ENCODE data around the gene KIF23. TPM values are rescaled to one million over a fixed set of nuclear protein-coding genes. Genes with fewer than 3 reads are reported as not detected.

The KIF23 gene
- total RNA-seq, 1 experiment from 2014 or later, result 83.7 TPM

DNA sequence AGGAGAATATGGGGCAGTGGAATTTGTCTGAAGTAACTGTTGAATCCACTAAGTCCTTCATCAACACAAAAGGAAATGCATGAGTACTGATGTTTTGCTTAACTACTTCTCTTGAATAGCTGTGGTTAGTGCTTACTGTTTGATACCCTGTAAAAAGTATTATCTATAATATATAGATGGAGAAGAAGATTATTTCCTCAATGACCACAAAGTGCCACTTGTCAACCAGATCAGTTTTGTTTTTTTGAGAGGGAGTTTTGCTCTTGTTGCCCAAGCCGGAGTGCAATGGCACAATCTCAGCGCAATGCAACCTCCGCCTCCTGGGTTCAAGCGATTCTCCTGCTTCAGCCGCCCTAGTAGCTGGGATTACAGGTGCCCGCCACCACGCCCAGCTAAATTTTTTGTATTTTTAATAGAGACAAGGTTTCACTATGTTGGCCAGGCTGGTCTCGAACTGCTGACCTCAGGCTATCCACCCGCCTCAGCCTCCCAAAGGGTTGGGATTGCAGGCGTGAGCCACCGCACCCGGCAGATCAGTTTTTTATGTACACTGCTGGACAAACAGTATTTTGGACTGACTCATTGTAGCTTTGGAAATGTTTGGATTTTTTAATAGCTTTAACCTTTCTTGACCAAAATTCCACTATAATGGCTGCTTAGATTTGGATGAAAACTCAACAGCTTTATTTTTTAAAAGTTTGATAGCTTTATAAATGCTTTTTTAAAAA lies 37.0 kb downstream of the KIF23 start:
- H3K9me3 ChIP-seq (ENCODE audit: control insufficient read depth in 1 of 2, insufficient read depth in 1 of 2, low read depth in 1 of 2, low read length in 2 of 2), result no peaks in the 10 kb centered on the region
- no peak overlapping the region for H2AFZ ChIP-seq (ENCODE audit: low read depth, low read length, poor library complexity, severe bottlenecking)
- H3K4me3 ChIP-seq (replicated peaks in 1 of 2; ENCODE audit: low read depth in 1 of 2, low read length in 2 of 2), result no peak overlapping the region
- H4K20me1 ChIP-seq (ENCODE audit: insufficient read depth), result peaks cover 30% of the 10 kb centered on the region; the same call in 1 of the 2 replicates
- intact Hi-C loops (cut with micrococcal nuclease), result no loop called here
- H3K9ac ChIP-seq (ENCODE audit: low read length), result no peak overlapping the region
- H3K4me2 ChIP-seq (ENCODE audit: low read length), result no peak overlapping the region
- H3K9me2 ChIP-seq (ENCODE audit: insufficient read depth), result no peaks in the 10 kb centered on the region
- no TSS peak for BruUV-seq (replicated peaks)
- ATAC-seq, result no peak
- POLR2A ChIA-PET, result interaction anchor here (0.8 to 3.9 kb wide), 3 partner anchors 11 to 32 kb away, joined by 4 to 43 read pairs (median 4); no protein-coding TSS in a partner anchor
- peaks cover 48 to 57% of the 10 kb centered on the region in 2 experiments for H3K36me3 ChIP-seq (ENCODE audit: control insufficient read depth in 1 of 2, insufficient read depth in 2 of 2, low read length in 2 of 2)
- peaks cover 9 to 20% of the 10 kb centered on the region in 2 experiments; a peak in 3 of 4 replicates for H3K4me1 ChIP-seq (ENCODE audit: control insufficient read depth in 1 of 2, insufficient read depth in 2 of 2, low read length in 2 of 2)
- DNase-seq (ENCODE audit: low read depth, low spot score), result no peak
- no peak for TF ChIP-seq YY1 (IDR thresholded peaks at IDR 0.05; ENCODE audit: extremely low read depth, insufficient replicate concordance, low read depth, low read length)
- TF ChIP-seq MAX (IDR thresholded peaks at IDR 0.05), result no peak
- TF ChIP-seq CTCF (IDR thresholded peaks at IDR 0.05 in 2 of 3, conservative IDR thresholded peaks at IDR 0.05 in 1 of 3; ENCODE audit: borderline replicate concordance in 1 of 3, insufficient read depth in 1 of 3, low read depth in 2 of 3, low read length in 2 of 3), result no peak
- TF ChIP-seq CBX3 (IDR thresholded peaks at IDR 0.05; ENCODE audit: low read depth), result no peak
- TF ChIP-seq FOSL1 (IDR thresholded peaks at IDR 0.05; ENCODE audit: low read depth), result no peak
- TF ChIP-seq, protein P1, sequence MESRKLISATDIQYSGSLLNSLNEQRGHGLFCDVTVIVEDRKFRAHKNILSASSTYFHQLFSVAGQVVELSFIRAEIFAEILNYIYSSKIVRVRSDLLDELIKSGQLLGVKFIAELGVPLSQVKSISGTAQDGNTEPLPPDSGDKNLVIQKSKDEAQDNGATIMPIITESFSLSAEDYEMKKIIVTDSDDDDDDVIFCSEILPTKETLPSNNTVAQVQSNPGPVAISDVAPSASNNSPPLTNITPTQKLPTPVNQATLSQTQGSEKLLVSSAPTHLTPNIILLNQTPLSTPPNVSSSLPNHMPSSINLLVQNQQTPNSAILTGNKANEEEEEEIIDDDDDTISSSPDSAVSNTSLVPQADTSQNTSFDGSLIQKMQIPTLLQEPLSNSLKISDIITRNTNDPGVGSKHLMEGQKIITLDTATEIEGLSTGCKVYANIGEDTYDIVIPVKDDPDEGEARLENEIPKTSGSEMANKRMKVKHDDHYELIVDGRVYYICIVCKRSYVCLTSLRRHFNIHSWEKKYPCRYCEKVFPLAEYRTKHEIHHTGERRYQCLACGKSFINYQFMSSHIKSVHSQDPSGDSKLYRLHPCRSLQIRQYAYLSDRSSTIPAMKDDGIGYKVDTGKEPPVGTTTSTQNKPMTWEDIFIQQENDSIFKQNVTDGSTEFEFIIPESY (IDR thresholded peaks at IDR 0.05; ENCODE audit: extremely low read depth, insufficient replicate concordance, low read length), result no peak
- no peak for TF ChIP-seq JUND (IDR thresholded peaks at IDR 0.05)
- no peak for TF ChIP-seq EZH2 (IDR thresholded peaks at IDR 0.05)
- TF ChIP-seq POLR2A (IDR thresholded peaks at IDR 0.05; ENCODE audit: borderline replicate concordance, extremely low read depth, insufficient read depth, insufficient read length), result no peak
- no peak for TF ChIP-seq ELF1 (IDR thresholded peaks at IDR 0.05; ENCODE audit: borderline replicate concordance, low read depth)
- TF ChIP-seq SP1 (IDR thresholded peaks at IDR 0.05; ENCODE audit: low read depth), result no peak
- no peak for TF ChIP-seq SRF (IDR thresholded peaks at IDR 0.05; ENCODE audit: low read depth)
- TF ChIP-seq EZH2phosphoT487 (IDR thresholded peaks at IDR 0.05; ENCODE audit: borderline replicate concordance), result no peak
- TF ChIP-seq POLR2AphosphoS5 (IDR thresholded peaks at IDR 0.05; ENCODE audit: low read depth, low read length), result no peak
- TF ChIP-seq SIN3A (IDR thresholded peaks at IDR 0.05; ENCODE audit: low read depth), result no peak
- TF ChIP-seq ZNF274 (IDR thresholded peaks at IDR 0.05; ENCODE audit: low read depth, low read length), result no peak
- TF ChIP-seq RAD21 (IDR thresholded peaks at IDR 0.05; ENCODE audit: low read depth), result no peak
- TF ChIP-seq EGR1 (IDR thresholded peaks at IDR 0.05; ENCODE audit: low read depth), result no peak
- CTCF ChIA-PET, result interaction anchor here (0.7 kb wide), 1 partner anchor 11 kb away, joined by 3 read pairs; no protein-coding TSS in a partner anchor
- RAD21 ChIA-PET (ENCODE audit: low non-redundant PET in 1 of 2, low total read pairs in 2 of 2, uncharacterized antibody in 2 of 2, unreplicated experiment in 2 of 2), result no interaction called here
- no peaks in the 10 kb centered on the region for H3K27me3 ChIP-seq (ENCODE audit: insufficient read depth, low read length)
- peaks cover 34% of the 10 kb centered on the region for H3K79me2 ChIP-seq (ENCODE audit: insufficient read depth, low read length)
- no peak overlapping the region for H3K27ac ChIP-seq (ENCODE audit: low read depth, low read length)

All from HCT116 (cell line).